K562 (cell line): ENCODE data around the gene AQP1. TPM values are rescaled to one million over a fixed set of nuclear protein-coding genes. Genes with fewer than 3 reads are reported as not detected.

Experiments used
- BRF1 ChIP-seq: IDR thresholded peaks from 3 replicates; pipeline ENCODE4 v1.6.1; 2011; ENCODE audit warnings: borderline replicate concordance, mild to moderate bottlenecking; ENCODE audit not compliant: insufficient read length; ENCODE audit errors: extremely low read depth
- CEBPG ChIP-seq, 3 experiments: fragments of 200-800 bp in 1 of 3; sonication (Bioruptor generic) in 1 of 3; sonication (generic) in 1 of 3; formaldehyde crosslinking in 1 of 3; IDR thresholded peaks in 2 of 3; conservative IDR thresholded peaks in 1 of 3; 2 replicates each; pipeline versions ENCODE4 v1.6.1 to v1.8.0; 2016 to 2022; ENCODE audit warnings: missing compliant biosample characterization in 2 of 3, missing genetic modification characterization in 2 of 3, mild to moderate bottlenecking in 1 of 3, missing genetic modification reagents in 1 of 3
- GTF2E2 ChIP-seq: fragments of 200-800 bp; sonication (Bioruptor generic); IDR thresholded peaks from 2 replicates; pipeline ENCODE4 v1.6.1; 2016; ENCODE audit warnings: missing genetic modification characterization, missing compliant biosample characterization
- HDAC3 ChIP-seq: fragments of 450-650 bp; IDR thresholded peaks from 2 replicates; pipeline ENCODE4 v1.6.1; 2018; ENCODE audit warnings: borderline replicate concordance, mild to moderate bottlenecking, moderate library complexity; ENCODE audit not compliant: partially characterized antibody
- HNRNPUL1 ChIP-seq: fragments of 200-400 bp; formaldehyde crosslinking; IDR thresholded peaks from 2 replicates; pipeline ENCODE4 v1.6.1; 2017; ENCODE audit warnings: low read length
- MAFG ChIP-seq: fragments of 450-650 bp; conservative IDR thresholded peaks from 2 replicates; pipeline ENCODE4 v1.6.1; 2016; ENCODE audit warnings: missing genetic modification characterization, missing compliant biosample characterization
- NBN ChIP-seq: fragments of 450-650 bp; IDR thresholded peaks from 2 replicates; pipeline ENCODE4 v1.6.1; 2016; ENCODE audit warnings: low read depth, mild to moderate bottlenecking
- NCOA6 ChIP-seq: fragments of 450-650 bp; IDR thresholded peaks from 2 replicates; pipeline ENCODE4 v1.6.1; 2017; ENCODE audit warnings: mild to moderate bottlenecking
- NFATC3 ChIP-seq: fragments of 450-650 bp; IDR thresholded peaks from 2 replicates; pipeline ENCODE4 v1.6.1; 2017; ENCODE audit warnings: mild to moderate bottlenecking
- NRF1 ChIP-seq, 2 experiments: fragments of 450-650 bp; IDR thresholded peaks in 1 of 2; conservative IDR thresholded peaks in 1 of 2; 2 replicates each; pipeline ENCODE4 v1.6.1; 2014; ENCODE audit warnings: mild to moderate bottlenecking in 2 of 2
- PHF20 ChIP-seq: fragments of 450-650 bp; IDR thresholded peaks from 2 replicates; pipeline ENCODE4 v1.6.1; 2018; ENCODE audit not compliant: partially characterized antibody
- PML ChIP-seq: IDR thresholded peaks from 2 replicates; pipeline ENCODE4 v1.6.1; 2012; ENCODE audit warnings: low read length, inconsistent platforms
- POLR2H ChIP-seq: IDR thresholded peaks from 2 replicates; pipeline ENCODE4 v1.6.1; 2016; ENCODE audit warnings: missing genetic modification characterization, low read depth, mild to moderate bottlenecking, control low read depth, missing compliant biosample characterization, moderate library complexity
- PREB ChIP-seq: sonication (generic); formaldehyde crosslinking; IDR thresholded peaks from 2 replicates; pipeline ENCODE4 v1.8.1; 2023; ENCODE audit warnings: mild to moderate bottlenecking, missing genetic modification reagents
- RAD51 ChIP-seq: fragments of 450-650 bp; IDR thresholded peaks from 2 replicates; pipeline ENCODE4 v1.7.1; 2016; ENCODE audit warnings: low read depth, mild to moderate bottlenecking, borderline replicate concordance
- THRAP3 ChIP-seq: fragments of 450-650 bp; IDR thresholded peaks from 2 replicates; pipeline ENCODE4 v1.6.1; 2016; ENCODE audit warnings: mild to moderate bottlenecking, inconsistent platforms, borderline replicate concordance
- TRIM24 ChIP-seq, 2 experiments: fragments of 450-650 bp; IDR thresholded peaks; 2 replicates each; pipeline ENCODE4 v1.6.1; 2016
- YBX1 ChIP-seq: fragments of 450-650 bp; IDR thresholded peaks from 2 replicates; pipeline ENCODE4 v1.7.1; 2016; ENCODE audit warnings: mild to moderate bottlenecking
- ZNF134 ChIP-seq: fragments of 250-450 bp; sonication (Bioruptor Pico); conservative IDR thresholded peaks from 2 replicates; pipeline ENCODE4 v1.4.0; 2020
- ZNF197 ChIP-seq: fragments of 200-800 bp; sonication (Bioruptor generic); IDR thresholded peaks from 2 replicates; pipeline ENCODE4 v1.6.1; 2016; ENCODE audit warnings: low read depth, missing genetic modification characterization, missing compliant biosample characterization
- ZNF224 ChIP-seq: sonication (generic); formaldehyde crosslinking; IDR thresholded peaks from 2 replicates; pipeline ENCODE4 v1.8.0; 2022; ENCODE audit warnings: mild to moderate bottlenecking, missing genetic modification reagents
- ZNF699 ChIP-seq: fragments of 250-450 bp; sonication (Bioruptor Pico); IDR thresholded peaks from 2 replicates; pipeline ENCODE4 v1.8.0; 2021; ENCODE audit warnings: mild to moderate bottlenecking, moderate library complexity; ENCODE audit not compliant: insufficient replicate concordance
- polyA plus RNA-seq, 8 experiments: library from polyadenylated mRNA; depleted of rRNA in 4 of 8; stranded (reverse) in 5 of 8; unstranded in 3 of 8; fragments of >200 nt; fragmentation: Nextera tagmentation in 2 of 8; fragmentation: Illumina TruSeq in 1 of 8; extraction: Ambion mirVana in 2 of 8; extraction: Trizol in 1 of 8; gene quantifications; 2 replicates each; pipeline versions ENCODE4 v1.2.1 to v1.2.3, GENCODE V29; 2011 to 2014; ENCODE audit warnings: inconsistent platforms in 1 of 8, missing spikeins in 1 of 8
- total RNA-seq, 7 experiments: library from RNA; depleted of rRNA in 6 of 7; stranded (reverse); fragments of >200 nt in 6 of 7; fragmentation: Illumina TruSeq in 2 of 7; extraction: Trizol in 2 of 7; gene quantifications; 2 replicates each; pipeline versions ENCODE4 v1.2.1 to v1.2.3, GENCODE V29; 2011 to 2021; ENCODE audit warnings: low replicate concordance in 1 of 7
- TF ChIP-seq, protein P1 (sequence below): fragments of 250-450 bp; sonication (Bioruptor Pico); IDR thresholded peaks from 2 replicates; pipeline ENCODE4 v1.5.0; 2022; ENCODE audit warnings: mild to moderate bottlenecking
- TF ChIP-seq, protein P2 (sequence below), 2 experiments: fragments of 200-800 bp in 1 of 2; sonication (Bioruptor generic) in 1 of 2; sonication (generic) in 1 of 2; formaldehyde crosslinking in 1 of 2; IDR thresholded peaks in 1 of 2; conservative IDR thresholded peaks in 1 of 2; 2 replicates each; pipeline versions ENCODE4 v1.5.0 to v1.6.1; 2016 to 2020; ENCODE audit warnings: missing compliant biosample characterization in 1 of 2, missing genetic modification characterization in 1 of 2, missing genetic modification reagents in 1 of 2

AQP1 gene
- total and polyA plus RNA-seq, 9 of the 15 experiments (the other 6 are each of a cell fraction or from before 2014, with no cell fraction given): 0.18 to 12.6 (median 4.1) TPM

GRCh38 chr7:30920584-30921539 lies 9.2 kb downstream of the AQP1 start (continued):
- TF ChIP-seq, protein P1, sequence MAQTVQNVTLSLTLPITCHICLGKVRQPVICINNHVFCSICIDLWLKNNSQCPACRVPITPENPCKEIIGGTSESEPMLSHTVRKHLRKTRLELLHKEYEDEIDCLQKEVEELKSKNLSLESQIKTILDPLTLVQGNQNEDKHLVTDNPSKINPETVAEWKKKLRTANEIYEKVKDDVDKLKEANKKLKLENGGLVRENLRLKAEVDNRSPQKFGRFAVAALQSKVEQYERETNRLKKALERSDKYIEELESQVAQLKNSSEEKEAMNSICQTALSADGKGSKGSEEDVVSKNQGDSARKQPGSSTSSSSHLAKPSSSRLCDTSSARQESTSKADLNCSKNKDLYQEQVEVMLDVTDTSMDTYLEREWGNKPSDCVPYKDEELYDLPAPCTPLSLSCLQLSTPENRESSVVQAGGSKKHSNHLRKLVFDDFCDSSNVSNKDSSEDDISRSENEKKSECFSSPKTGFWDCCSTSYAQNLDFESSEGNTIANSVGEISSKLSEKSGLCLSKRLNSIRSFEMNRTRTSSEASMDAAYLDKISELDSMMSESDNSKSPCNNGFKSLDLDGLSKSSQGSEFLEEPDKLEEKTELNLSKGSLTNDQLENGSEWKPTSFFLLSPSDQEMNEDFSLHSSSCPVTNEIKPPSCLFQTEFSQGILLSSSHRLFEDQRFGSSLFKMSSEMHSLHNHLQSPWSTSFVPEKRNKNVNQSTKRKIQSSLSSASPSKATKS (CRISPR knock-in tag): no peak
- TF ChIP-seq NBN (no peak), HDAC3 (no peak), MAFG (no peak), NCOA6 (no peak), POLR2H (tag) (no peak), ZNF197 (CRISPR knock-in tag) (no peak), RAD51 (no peak), BRF1 (no peak), TRIM24 (IDR thresholded peaks at IDR 0.05) (no peak), GTF2E2 (no peak), ZNF699 (no peak), CEBPG (CRISPR knock-in tag; IDR thresholded peaks at IDR 0.05) (no peak), CEBPG (tag; conservative IDR thresholded peaks at IDR 0.05 in 1 of 2, IDR thresholded peaks at IDR 0.05 in 1 of 2) (no peak), PHF20 (no peak), THRAP3 (no peak), ZNF224 (CRISPR knock-in tag) (no peak), PREB (CRISPR knock-in tag) (no peak), NFATC3 (no peak), NRF1 (conservative IDR thresholded peaks at IDR 0.05 in 1 of 2, IDR thresholded peaks at IDR 0.05 in 1 of 2) (0 out of 4 replicates have a peak, but pooled peaks of 1 of the 2 experiments have one; percentile 16), ZNF134 (no peak), YBX1 (no peak), HNRNPUL1 (no peak), PML (no peak)
- TF ChIP-seq, protein P2, sequence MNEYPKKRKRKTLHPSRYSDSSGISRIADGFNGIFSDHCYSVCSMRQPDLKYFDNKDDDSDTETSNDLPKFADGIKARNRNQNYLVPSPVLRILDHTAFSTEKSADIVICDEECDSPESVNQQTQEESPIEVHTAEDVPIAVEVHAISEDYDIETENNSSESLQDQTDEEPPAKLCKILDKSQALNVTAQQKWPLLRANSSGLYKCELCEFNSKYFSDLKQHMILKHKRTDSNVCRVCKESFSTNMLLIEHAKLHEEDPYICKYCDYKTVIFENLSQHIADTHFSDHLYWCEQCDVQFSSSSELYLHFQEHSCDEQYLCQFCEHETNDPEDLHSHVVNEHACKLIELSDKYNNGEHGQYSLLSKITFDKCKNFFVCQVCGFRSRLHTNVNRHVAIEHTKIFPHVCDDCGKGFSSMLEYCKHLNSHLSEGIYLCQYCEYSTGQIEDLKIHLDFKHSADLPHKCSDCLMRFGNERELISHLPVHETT (CRISPR knock-in tag; conservative IDR thresholded peaks at IDR 0.05 in 1 of 2, IDR thresholded peaks at IDR 0.05 in 1 of 2): peak in 1 of 2 experiments; percentile 22; a peak in 1 of 4 replicates
